ENCODE results near the gene HOXB13. TPM values are rescaled to one million over a fixed set of nuclear protein-coding genes. Genes with fewer than 3 reads are reported as not detected.

Gene HOXB13
- total RNA-seq, 2 donors from 2014 or later, result not detected

DNA sequence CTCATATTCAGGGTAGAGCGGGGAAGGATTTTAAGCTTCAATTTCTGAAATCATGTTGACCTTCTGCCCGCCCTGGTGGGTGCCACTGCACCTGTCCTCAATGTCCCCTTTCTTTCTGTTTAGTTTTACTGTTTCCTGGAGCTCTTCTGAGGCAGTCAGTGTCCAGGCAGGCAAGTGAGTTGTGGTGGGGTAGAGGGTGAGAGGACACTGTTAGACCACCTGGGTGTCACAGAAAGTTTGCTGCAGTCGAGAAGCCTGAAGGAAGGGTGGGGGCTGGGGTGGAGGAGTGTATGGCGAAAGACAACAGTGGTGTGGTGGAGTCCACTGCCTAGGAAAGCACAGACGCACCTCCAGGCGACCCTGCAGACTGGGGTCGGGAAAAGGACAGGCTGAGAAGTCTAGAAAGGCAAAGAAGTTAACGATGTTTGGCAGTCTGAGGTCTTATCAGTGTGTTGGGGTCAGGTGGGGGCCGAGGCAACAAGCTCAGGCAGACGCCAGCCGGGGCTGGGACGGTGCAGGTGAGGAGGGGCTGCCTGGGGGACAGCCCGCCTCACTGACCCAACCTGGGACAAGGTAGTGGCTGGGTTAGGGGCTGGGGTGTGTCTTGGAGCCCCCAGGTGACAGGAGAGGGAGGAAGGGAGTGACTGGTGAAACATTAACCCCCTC lies 23.3 kb upstream of the HOXB13 start:
- Histone ChIP-seq H3K9ac (ENCODE audit: extremely low read depth, low read length, poor library complexity, severe bottlenecking) (no peak overlapping the region), H3K4me1 (ENCODE audit: control insufficient read depth, insufficient read depth, low read length) (peaks cover under 1% of the 10 kb centered on the region), H3K27ac (ENCODE audit: low read depth, low read length) (no peak overlapping the region), H3K36me3 (ENCODE audit: control insufficient read depth, insufficient read depth, low read length) (no peaks in the 10 kb centered on the region), H3K27me3 (ENCODE audit: control insufficient read depth, insufficient read depth, low read length, poor library complexity, severe bottlenecking) (peaks cover 100% of the 10 kb centered on the region), H3K4me3 (ENCODE audit: low read length) (no peak overlapping the region), H3K9me3 (ENCODE audit: control insufficient read depth, low read length) (no peaks in the 10 kb centered on the region)
- TF ChIP-seq, protein P1, sequence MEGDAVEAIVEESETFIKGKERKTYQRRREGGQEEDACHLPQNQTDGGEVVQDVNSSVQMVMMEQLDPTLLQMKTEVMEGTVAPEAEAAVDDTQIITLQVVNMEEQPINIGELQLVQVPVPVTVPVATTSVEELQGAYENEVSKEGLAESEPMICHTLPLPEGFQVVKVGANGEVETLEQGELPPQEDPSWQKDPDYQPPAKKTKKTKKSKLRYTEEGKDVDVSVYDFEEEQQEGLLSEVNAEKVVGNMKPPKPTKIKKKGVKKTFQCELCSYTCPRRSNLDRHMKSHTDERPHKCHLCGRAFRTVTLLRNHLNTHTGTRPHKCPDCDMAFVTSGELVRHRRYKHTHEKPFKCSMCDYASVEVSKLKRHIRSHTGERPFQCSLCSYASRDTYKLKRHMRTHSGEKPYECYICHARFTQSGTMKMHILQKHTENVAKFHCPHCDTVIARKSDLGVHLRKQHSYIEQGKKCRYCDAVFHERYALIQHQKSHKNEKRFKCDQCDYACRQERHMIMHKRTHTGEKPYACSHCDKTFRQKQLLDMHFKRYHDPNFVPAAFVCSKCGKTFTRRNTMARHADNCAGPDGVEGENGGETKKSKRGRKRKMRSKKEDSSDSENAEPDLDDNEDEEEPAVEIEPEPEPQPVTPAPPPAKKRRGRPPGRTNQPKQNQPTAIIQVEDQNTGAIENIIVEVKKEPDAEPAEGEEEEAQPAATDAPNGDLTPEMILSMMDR (conservative IDR thresholded peaks at IDR 0.05), result no peak
- Mint-ChIP-seq H3K27ac (no peak overlapping the region), H3K27me3 (ENCODE audit: insufficient read depth) (peaks cover 100% of the 10 kb centered on the region), H3K9me3 (no peaks in the 10 kb centered on the region), H3K4me3 (no peak overlapping the region), H3K4me1 (peaks cover 8% of the 10 kb centered on the region), H3K36me3 (ENCODE audit: low read depth) (no peaks in the 10 kb centered on the region)
- no peak for DNase-seq
- 9 to 15% methylated on average over 8 to 13 of the region's 13 CpGs for WGBS, 2 experiments (ENCODE audit: insufficient coverage in 1 of 2, insufficient read length in 1 of 2)

DNA sequence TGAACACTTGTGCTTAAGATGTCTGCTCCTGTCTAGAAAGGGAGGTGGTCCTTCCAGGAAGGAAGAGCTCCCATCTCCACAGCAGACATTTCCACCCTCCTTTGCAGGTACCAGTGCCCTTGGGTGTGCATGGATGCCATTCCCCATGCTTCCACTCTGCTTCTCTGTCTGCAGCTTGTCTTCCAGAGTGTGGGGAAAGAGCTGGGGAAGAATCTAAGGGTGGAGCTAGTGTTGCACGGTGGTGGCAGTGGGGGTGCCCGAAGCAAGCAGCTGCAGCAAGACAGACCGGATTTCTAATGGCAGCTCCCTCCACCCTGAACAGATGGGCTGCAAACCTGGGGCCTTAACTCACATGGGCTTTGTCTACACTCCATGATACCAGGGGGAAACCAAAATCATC lies 22.6 kb upstream of the HOXB13 start:
- H3K4me3 Mint-ChIP-seq, result no peak overlapping the region
- Histone ChIP-seq H3K4me3 (ENCODE audit: low read length) (no peak overlapping the region), H3K9ac (ENCODE audit: extremely low read depth, low read length, poor library complexity, severe bottlenecking) (no peak overlapping the region), H3K27ac (ENCODE audit: low read depth, low read length) (no peak overlapping the region), H3K36me3 (ENCODE audit: control insufficient read depth, insufficient read depth, low read length) (no peaks in the 10 kb centered on the region), H3K27me3 (ENCODE audit: control insufficient read depth, insufficient read depth, low read length, poor library complexity, severe bottlenecking) (peaks cover 100% of the 10 kb centered on the region), H3K9me3 (ENCODE audit: control insufficient read depth, low read length) (no peaks in the 10 kb centered on the region), H3K4me1 (ENCODE audit: control insufficient read depth, insufficient read depth, low read length) (peaks cover 4% of the 10 kb centered on the region)
- H3K27me3 Mint-ChIP-seq (ENCODE audit: insufficient read depth), result peaks cover 100% of the 10 kb centered on the region
- H3K4me1 Mint-ChIP-seq, result peaks cover 15% of the 10 kb centered on the region
- no peak for DNase-seq
- H3K27ac Mint-ChIP-seq, result no peak overlapping the region
- TF ChIP-seq, protein P1 (conservative IDR thresholded peaks at IDR 0.05), result no peak
- no peaks in the 10 kb centered on the region for H3K36me3 Mint-ChIP-seq (ENCODE audit: low read depth)
- no peaks in the 10 kb centered on the region for H3K9me3 Mint-ChIP-seq
- WGBS, 2 experiments (ENCODE audit: insufficient coverage in 1 of 2, insufficient read length in 1 of 2), result 16% methylated on average over 3 of the region's 3 CpGs; no CpG with 5 or more reads in 1 of the 2 experiments

DNA sequence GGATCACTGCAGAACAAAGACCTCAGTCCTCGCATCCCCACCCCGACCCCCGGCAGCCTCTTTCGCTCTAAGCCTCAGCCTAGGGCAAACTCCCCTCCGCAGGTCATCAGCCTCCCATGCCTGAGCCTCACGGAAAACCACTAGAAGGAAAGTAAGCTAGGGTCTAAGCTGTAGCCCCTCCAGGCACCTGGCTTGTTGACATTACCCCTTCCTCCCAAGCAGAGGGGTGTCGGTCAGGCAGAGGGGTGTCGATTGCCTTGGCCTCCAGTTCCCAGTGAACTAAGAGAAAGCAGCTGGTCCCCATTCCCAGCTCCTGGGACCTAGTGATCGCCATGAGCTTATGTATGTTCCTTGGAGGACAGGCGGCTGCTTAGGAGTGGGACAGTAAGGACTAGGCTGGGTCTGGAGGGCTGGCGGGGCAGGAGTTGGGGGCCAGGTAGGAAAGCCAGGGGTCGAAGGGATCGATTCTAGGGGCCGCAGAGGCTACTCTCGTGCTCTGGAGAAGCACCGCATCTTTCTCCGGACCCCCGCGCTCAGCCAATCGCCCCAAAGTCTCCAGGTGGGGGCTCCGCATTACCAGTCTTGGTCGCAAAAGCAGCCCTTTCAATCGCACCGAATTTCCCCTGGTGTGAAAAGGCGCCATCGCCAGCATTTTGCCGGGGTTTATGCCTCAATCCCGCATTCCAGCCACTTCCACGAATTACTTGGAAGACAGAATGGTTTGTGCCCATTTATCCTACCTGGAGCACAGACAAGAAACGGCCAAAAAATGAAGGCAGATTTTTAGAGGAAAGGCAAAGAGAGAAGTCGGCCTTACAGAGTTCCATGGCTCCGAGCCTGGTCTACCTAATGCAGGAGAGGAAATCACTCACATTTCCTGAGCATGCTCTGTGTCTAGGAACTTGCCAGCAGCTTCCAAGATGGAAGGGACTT lies 21.3 kb upstream of the HOXB13 start:
- peaks cover 100% of the 10 kb centered on the region for H3K27me3 Mint-ChIP-seq (ENCODE audit: insufficient read depth)
- no peaks in the 10 kb centered on the region for H3K36me3 Mint-ChIP-seq (ENCODE audit: low read depth)
- peaks cover 16% of the 10 kb centered on the region for H3K4me1 Mint-ChIP-seq
- WGBS, 2 experiments (ENCODE audit: insufficient coverage in 1 of 2, insufficient read length in 1 of 2), result 7 to 10% methylated on average over 27 to 32 of the region's 32 CpGs
- Histone ChIP-seq H3K4me1 (ENCODE audit: control insufficient read depth, insufficient read depth, low read length) (peaks cover 9% of the 10 kb centered on the region), H3K36me3 (ENCODE audit: control insufficient read depth, insufficient read depth, low read length) (no peaks in the 10 kb centered on the region), H3K9me3 (ENCODE audit: control insufficient read depth, low read length) (no peaks in the 10 kb centered on the region), H3K27ac (ENCODE audit: low read depth, low read length) (no peak overlapping the region), H3K27me3 (ENCODE audit: control insufficient read depth, insufficient read depth, low read length, poor library complexity, severe bottlenecking) (peaks cover 100% of the 10 kb centered on the region), H3K4me3 (ENCODE audit: low read length) (no peak overlapping the region), H3K9ac (ENCODE audit: extremely low read depth, low read length, poor library complexity, severe bottlenecking) (no peak overlapping the region)
- no peak overlapping the region for H3K4me3 Mint-ChIP-seq
- H3K9me3 Mint-ChIP-seq, result no peaks in the 10 kb centered on the region
- TF ChIP-seq, protein P1 (conservative IDR thresholded peaks at IDR 0.05), result no peak
- DNase-seq, result peak; percentile 73
- no peak overlapping the region for H3K27ac Mint-ChIP-seq

All from endodermal cell (in vitro differentiated cells).